HG02588 (cell line): ENCODE data around the gene VCL.
"Not testable (repeated sequence)": the region's sequence is repeated elsewhere in the genome, so short reads cannot be mapped to it uniquely, and the experiment has no call there.

ENCODE experiments used
- ATAC-seq: cut with Tn5 transposase; IDR thresholded peaks from one replicate; pipeline ENCODE4 v1.9.1; 2021; ENCODE audit warnings: mild to moderate bottlenecking, moderate library complexity; ENCODE audit not compliant: unreplicated experiment

Gene VCL

GRCh38 chr10:73997787-73998622 is at the start of gene VCL:
VCL (plus strand) TSS chr10:73998116; CDS start chr10:73998208, 92 bp downstream.
- ATAC-seq: peak; percentile 93

GRCh38 chr10:73948947-73949633 is 48.8 kb upstream of the VCL start:
- no peak for ATAC-seq

DNA sequence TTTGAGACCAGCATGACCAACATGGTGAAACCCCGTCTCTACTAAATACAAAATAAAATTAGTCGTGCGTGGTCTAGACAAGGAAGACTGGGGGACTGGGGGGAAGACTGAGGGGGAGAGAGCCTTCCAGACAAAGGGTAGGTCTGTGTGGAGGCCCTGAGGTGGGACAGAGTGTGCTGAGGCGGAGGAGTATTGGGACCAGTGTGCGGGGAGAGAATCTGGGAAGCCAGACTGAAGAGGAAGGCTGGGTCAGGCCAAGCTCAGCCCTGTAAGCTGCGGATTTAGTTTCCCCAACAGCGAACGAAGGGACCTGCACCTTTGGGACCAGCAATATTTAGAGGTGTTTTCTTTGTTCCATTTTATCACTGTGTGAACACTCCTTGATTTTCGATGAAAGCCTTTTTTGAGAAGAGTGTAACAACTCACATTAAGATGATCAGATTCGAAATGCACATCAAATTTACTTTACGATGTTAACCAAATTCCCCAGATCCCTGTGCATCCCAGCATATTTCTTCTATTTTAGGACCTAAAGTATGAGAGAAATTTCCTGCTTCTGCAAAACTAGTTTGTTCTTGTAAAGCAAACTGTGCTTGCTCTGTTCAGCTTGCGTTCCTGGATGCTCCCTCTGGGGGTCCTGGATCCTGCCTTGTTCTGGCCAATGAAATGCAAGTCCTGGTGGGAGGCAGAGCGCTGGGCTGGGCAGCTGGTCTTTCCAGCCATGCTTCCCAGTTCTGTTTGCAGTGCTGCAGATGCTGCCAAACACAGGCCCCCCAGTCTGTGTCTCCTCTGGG is 47.6 kb upstream of the VCL start:
- no peak for ATAC-seq

GRCh38 chr10:73953665-73954064 is 44.3 kb upstream of the VCL start:
- no peak for ATAC-seq

GRCh38 chr10:73954737-73955136 is 43.2 kb upstream of the VCL start:
- no peak for ATAC-seq

DNA sequence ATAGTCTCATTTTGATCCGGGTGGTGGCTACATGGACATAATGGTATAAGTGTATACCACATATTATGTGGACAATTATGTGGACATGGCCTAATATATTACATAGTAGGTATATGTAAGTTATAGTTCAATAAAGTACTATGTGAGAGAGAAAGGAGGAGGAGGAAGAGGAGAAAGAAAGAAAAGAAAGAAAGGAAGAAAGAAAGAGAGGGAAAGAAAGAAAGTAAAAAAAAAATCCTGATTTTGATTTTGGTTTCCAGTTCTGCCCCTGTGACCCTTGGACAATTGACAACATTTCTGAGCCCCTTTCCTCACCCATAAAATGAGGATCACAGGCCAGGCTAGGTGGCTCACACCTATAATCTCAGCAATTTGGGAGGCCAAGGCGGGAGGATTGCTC is 42.2 kb upstream of the VCL start:
- no peak for ATAC-seq

DNA sequence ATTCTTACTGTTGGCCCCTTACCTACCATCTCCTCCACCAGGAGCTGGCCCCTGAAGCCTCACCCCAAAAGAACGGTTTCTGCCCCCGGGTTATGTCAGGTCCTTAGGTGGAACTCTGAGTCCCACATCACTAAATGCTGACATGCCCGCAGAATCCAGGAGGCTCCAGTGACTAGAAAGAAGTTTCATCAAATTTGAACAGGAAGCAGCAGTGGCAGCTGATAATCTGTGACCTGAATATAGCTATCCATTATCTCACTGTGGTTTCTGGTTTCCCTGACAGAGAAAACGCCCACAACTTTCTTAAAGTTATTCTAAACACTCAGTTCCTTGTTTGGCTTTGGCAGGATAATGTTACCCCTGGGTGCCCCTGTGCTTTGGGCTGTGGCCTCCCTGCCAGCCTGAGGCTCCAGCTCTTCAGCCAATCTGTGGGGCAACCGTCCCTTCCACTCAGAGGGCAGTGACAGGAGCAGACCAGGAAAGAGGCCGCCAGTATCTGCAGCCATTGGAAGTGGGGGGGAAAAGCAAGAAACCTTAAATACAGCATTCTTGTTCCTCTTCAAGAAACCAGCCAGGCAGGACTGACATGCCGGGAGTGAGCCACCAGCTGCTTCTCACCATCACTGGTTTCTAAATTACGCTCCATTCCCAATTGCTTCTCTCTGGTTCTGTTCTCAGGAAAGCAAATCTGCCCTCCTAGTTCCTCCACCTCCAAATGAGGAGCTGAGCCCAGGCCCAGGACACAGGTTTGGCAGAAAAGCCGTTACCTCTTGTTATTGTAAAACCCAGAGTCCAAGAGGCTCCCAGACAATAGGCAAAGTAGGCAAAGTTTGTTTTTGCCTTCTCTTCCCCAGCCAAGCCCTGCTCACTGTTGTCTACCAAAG is 41.2 kb upstream of the VCL start:
- ATAC-seq: peak; percentile 40

DNA sequence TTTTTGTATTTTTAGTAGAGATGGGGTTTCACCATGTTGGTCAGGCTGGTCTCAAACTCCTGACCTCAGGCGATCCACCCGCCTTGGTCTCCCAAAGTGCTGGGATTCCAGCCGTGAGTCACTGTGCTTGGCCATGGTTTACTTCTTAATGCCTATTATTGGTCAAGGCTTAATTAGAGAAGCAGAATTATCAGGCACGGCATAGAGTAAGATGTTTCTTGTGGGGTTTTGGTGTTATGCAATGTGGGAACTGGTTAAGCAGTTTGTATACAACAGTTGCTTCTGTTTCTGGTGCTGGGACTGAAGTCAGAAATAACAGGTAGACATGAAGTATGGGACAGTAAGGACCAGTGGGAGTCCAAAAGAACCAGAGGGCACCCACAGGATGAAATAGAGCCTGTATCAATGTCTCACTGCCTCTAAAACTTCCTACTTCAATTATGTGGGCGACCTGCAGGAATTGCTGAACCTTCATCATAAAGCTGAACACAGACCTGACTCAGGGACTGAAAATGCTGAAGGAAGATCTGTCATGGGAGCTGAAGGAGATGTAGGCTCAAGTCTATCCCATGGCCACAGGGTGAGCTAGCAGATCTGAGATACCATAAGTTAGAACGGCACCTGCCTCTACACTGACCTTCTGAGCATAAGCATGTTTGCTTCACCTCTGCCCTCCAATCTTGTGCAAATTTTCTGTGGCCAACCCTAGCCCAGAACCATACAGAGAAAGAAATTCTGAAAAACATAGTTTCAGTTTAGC is 38.3 kb upstream of the VCL start:
- ATAC-seq: no peak

DNA sequence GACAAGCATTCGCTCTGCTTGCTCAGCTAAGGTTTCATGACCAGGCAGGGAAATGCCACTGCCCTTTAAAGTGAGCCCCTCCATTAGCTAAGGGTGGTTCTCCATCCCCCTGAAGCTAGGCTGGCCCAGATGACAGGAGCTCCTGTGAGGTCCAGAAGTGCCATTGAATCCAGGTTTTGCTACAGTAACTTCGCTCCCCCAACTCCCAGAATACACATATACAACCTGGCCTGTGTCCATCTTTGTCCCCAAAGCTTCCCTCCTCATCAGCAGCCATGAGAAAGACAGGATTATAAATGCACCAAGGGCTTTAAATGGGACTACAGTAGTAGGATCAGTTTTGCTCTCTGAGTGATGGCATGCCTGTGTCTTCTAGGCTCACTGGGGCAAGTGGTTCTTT is 35.5 kb upstream of the VCL start:
- no peak for ATAC-seq

DNA sequence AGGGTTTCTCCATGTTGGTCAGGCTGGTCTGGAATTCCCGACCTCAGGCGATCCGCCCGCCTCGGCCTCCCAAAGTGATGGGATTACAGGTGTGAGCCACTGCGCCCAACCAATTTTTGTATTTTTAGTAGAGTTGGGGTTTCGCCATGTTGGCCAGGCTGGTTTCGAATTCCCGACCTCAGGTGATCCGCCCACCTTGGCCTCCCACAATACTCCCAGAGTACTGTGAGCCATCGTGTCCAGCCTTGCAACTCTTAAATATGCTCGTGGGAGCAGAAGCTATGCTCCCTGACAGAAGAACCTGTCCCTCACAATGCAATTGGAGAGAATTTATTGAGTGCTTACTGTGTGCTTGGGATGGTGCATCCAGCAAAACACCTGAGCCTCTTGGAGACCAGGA is 34.4 kb upstream of the VCL start:
- not testable (repeated sequence) for ATAC-seq

DNA sequence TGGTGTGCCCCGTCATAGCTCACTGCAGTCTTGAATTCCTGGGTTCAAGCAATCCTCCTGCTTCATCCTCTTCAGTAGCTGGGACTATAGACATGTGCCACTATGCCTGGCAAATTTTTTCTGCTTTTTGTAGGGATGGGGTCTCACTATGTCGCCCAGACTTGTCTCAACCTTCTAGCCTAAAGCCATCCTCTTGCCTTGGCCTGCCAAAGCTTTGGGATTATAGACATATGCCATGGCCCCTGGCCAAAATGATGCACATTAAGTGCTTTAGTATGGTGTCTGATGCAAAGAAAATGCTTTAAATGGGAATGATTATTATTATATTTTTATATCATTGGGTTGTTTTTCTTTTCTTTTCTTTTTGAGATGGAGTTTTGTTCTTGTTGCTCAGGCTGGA is 33.2 kb upstream of the VCL start:
- ATAC-seq: no peak

- not testable (repeated sequence) for ATAC-seq
These were observed 32.5 kb upstream of the VCL start for GRCh38 chr10:73965267-73965889.

GRCh38 chr10:73965890-73966768 is 31.8 kb upstream of the VCL start:
- no peak for ATAC-seq

- no peak for ATAC-seq
These were observed 30.9 kb upstream of the VCL start for GRCh38 chr10:73967022-73967429.

DNA sequence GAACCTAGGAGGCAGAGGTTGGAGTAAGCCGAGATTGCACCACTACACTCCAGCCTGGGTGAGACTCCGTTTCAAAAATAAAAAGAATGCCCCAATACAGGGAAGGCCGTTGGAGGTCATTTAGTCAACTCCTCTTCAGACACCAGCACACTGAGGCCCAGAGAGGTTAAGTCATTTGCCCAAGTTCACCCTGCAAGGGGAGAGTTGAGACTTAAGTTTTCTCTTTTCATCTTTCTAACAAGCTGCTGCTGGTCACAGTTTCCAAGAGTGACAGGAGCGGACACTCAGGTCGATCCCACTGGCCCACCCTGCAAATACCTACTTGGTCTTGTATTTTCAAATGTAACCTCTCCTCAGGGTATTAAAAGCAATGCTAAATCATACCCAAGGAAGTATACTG is 30.4 kb upstream of the VCL start:
- ATAC-seq: no peak

DNA sequence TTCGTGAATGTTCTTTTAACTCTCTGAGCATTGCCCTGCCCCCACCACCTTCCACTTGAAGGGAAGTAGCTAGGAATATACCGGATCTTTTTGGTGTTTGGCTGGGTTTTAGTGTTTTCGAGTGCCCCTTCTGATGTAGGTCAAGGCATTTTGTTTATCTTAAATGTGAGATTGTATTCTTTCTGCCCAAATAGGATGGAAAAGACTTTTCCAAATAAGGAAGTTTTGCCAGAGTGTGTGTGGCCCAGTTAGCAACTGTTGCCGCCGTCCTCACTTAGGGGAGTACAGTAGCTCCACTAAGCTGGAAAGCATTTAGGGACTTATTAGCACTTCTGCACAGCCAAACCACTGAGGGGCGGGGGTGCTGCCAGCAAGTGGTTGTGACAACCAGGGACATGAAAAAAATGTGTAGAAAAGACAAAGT is 29.8 kb upstream of the VCL start:
- no peak for ATAC-seq

DNA sequence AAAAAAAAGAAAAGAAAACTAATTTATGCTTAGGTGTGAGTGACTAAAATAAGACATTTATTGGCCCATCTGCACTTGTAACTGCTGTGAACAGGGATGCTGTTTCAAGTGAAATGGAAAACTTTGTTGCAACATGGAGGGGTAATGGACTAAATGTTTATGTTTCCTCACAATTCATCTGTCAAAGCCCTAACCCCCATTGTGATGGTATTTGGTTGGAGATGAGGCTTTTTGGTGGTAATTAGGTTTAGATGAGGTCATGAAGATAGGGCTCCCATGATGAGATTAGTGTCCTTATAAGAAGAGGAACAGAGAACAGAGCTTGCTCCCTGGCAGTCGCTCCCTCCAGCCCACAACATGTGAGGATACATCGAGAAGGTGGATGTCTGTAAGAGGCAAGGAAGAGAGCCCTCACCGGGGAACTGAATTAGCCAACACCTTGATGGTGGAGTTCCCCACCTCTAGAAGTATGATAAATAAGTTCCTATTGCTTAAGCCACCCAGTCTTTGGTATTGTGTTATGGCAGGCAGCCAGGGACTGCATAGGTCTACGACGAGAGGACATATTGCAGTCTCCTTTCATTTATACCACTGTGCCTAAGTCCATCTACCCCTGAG is 28.6 kb upstream of the VCL start:
- no peak for ATAC-seq

- ATAC-seq: no peak
These were observed 27.1 kb upstream of the VCL start for GRCh38 chr10:73970845-73971244.
